ENCODE data around the gene SKAP1.

DNA sequence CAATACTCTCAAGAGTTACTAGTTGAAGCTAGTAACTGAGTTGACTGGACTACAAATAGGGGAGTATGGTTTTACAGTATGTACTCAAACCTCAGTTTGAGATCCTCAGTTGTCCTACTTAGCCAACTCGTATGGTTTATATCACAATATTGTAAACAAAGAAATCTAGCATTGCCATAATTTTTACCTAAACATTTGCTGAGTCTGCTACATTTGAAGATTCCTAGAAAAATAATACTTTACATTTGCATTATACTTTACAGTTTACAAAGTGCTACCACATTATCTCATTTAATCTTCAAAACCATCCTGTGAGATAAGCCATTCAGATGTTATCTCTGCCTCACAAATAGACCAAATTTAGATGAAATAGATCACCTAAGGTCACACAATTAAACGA is 345.1 kb downstream of the SKAP1 start:
- TF ChIP-seq POLR2A (IDR thresholded peaks at IDR 0.05): no peak
- TF ChIP-seq, protein P1, sequence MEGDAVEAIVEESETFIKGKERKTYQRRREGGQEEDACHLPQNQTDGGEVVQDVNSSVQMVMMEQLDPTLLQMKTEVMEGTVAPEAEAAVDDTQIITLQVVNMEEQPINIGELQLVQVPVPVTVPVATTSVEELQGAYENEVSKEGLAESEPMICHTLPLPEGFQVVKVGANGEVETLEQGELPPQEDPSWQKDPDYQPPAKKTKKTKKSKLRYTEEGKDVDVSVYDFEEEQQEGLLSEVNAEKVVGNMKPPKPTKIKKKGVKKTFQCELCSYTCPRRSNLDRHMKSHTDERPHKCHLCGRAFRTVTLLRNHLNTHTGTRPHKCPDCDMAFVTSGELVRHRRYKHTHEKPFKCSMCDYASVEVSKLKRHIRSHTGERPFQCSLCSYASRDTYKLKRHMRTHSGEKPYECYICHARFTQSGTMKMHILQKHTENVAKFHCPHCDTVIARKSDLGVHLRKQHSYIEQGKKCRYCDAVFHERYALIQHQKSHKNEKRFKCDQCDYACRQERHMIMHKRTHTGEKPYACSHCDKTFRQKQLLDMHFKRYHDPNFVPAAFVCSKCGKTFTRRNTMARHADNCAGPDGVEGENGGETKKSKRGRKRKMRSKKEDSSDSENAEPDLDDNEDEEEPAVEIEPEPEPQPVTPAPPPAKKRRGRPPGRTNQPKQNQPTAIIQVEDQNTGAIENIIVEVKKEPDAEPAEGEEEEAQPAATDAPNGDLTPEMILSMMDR (IDR thresholded peaks at IDR 0.05): no peak
